DMS53 treated with DMSO at 0.1 percent for 48 hours (cell line): ENCODE data around the gene ARMC8.

Experiments
- DNase-seq: peaks from one replicate; lab custom pipeline; 2025; ENCODE audit not compliant: unreplicated experiment; lab: John Stamatoyannopoulos, UW

Gene ARMC8

DNA sequence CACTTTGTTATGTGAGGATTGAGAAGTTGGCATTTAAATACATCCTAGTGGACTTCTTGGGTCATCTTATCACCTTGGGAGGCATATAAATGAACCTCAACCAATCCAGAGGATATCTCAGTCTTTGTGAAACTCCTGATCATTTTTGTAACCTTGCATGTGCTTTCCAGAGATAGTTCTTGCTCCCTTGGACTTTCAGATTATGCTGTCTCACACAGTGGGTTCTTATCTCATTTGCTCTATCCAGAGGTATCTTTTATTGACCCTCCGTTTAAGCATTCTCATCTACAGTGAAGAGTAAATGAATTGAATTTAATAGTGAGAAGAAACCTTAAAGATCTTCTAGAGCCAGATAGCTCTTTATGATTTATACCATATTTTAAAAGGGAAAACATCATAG is 10.4 kb downstream of the ARMC8 start:
- no peak for DNase-seq

GRCh38 chr3:138199851-138200250 is 12.8 kb downstream of the ARMC8 start:
- DNase-seq, result no peak

GRCh38 chr3:138200424-138200823 is 13.3 kb downstream of the ARMC8 start:
- no peak for DNase-seq

- DNase-seq, result no peak
Observed at GRCh38 chr3:138202945-138203701, 16.0 kb downstream of the ARMC8 start.

DNA sequence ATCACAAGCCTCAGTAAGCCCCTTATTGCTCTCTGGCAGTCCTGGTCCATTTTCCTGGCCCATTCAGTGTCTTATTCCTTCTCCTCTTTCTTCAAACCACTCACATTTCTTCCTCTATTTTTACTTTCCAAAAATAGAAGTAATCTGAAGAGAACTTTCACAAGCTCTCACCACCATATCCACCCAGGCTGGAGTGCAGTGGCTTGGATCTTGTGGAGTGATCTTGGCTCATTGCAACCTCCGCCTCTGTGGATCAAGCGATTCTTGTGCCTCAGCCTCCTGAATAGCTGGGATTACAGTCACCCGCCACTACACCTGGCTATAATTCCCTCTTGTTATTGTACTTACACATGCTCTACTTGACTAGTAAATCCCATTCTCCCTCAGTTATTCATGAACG is 16.8 kb downstream of the ARMC8 start:
- no peak for DNase-seq

DNA sequence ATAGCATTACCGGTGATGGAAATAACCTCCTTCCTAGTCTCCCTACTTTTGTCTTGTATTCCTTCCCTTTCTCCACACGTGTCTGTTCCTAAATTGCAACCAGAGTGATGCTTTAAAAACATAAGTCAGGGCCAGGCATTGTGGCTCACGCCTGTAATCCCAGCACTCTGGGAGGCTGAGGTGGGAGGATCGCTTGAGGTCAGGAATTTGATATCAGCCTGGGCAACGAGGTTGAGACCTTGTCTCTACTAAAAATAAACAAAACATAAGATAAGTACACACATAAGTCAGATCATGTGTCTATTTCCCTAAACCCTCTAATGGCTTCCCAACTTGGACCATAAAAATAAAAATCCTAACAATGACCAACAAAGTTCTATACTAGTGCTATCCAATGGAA is 18.4 kb downstream of the ARMC8 start:
- DNase-seq, result no peak

- no peak for DNase-seq
Observed at GRCh38 chr3:138206196-138206595, 19.1 kb downstream of the ARMC8 start.

GRCh38 chr3:138210528-138210927 is 23.4 kb downstream of the ARMC8 start:
- no peak for DNase-seq

DNA sequence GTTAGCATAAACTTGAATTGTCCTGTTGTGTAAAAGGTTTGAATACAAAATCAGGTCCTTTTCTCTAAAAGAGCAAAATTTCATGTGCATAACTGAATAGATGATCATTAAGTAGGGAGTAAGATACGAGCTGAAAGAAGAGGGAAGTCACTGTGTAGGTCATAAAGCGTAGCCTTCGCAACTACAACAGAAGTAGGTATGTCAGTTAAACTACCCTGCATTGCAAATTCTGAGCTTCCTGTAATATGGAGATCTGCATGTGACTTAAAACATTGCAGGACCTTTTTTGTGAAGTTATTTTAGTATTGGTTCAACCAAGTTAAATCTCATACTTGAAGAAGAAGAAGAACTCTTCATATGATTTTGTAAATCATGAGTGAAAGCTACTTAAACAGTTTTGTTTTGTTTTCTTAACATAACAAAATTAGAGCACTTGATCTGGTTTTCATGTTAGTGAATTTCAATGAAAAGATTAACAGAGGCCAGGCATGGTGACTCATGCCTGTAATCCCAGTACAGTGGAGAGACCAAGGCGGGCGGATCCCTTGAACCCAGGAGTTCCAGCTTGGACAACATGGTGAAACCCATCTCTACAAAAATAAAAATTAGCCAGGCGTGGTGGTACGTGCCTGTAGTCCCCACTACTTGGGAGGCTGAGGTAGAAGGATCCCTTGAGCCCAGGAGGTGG is 26.4 kb downstream of the ARMC8 start:
- DNase-seq, result no peak

GRCh38 chr3:138219255-138219654 is 32.2 kb downstream of the ARMC8 start:
- DNase-seq, result no peak

- no peak for DNase-seq
Observed at GRCh38 chr3:138220242-138220641, 33.1 kb downstream of the ARMC8 start.

DNA sequence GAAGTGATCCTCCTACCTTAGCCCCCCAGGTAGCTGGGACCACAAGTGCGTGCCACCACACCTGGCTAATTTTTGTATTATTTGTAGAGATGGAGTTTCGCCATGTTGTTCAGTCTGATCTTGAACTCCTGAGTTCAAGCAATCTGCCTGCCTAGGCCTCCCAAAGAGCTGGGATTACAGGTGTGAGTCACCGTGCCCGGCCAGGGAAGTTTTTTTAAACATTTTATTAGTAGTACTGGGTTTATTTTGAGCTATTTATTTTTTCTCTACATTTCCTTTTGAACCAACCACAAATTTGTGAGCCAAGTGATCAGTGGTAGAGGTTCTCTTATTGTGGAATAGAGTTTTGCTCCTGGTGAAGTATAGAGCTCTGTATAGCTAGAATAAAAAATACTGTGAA is 33.7 kb downstream of the ARMC8 start:
- no peak for DNase-seq

- no peak for DNase-seq
Observed at GRCh38 chr3:138222131-138222941, 35.2 kb downstream of the ARMC8 start.

- DNase-seq, result no peak
Observed at GRCh38 chr3:138222942-138223287, 35.8 kb downstream of the ARMC8 start.

DNA sequence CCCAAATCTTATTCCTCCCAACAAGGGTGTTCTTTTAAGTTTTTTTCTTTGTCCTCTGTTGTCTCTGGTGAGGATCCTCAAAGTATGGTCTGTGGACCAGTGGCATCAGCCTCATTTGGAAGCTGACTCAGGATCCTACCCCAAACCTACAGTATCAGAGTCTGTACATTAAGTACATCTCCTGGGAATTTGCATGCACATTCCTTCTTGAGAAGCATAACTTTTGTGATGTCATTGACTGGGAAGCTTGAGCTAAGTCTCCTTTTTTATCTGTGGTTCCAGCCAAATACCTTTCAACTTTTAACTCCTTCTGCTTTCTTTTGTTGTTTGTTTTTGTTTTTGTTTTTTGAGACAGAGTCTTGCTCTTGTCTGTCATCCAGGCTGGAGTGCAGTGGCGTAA is 40.5 kb downstream of the ARMC8 start:
- DNase-seq, result no peak

DNA sequence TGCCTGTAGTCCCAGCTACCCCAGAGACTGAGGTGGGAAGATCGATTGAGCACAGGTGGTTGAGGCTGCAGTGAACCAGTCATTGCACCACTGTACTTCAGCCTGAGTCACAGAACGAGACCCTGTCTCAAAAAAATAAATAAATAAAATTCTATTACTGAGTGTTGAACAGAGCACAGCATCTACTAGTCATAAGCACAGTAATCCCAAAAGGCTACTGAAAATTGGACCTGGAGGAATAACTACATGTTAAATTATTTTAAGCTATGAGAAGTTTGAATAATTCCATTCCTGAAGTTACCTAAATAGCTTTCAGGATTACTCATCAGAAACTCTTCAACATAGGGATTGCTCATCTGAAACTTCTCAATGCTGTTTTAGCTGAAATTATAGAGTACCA is 43.4 kb downstream of the ARMC8 start:
- DNase-seq, result no peak

DNA sequence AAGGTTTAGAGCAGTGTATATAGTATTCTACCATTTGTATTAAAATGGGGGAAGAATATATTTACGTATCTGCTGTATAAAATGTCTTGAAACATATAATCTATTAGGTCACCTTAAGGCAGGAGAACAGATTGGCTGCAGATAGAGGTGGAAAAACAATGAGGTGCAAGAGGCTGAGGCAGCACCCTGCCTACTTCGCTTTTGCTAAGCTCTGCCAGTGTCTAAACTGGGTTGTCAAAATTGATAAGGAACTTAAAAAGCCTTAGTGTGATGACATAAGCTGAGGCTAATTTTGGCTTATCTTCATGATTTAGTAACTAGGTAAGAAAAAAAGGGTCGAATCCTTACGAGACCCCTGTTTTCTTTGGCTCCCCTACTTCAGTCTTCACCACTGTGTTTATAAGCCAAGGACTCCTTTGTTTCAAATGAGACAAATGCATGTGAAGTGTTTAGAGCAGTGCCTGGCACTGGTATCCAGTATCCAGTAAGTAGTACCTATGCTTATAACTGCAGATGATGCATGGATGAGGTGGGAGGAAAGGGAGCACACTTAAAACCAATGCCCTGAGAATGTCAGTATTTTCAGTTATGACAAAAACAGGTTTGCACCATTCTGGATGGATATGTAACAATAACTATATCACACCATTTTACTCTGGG is 45.7 kb downstream of the ARMC8 start:
- no peak for DNase-seq

GRCh38 chr3:138234401-138235179 is 47.5 kb downstream of the ARMC8 start:
- DNase-seq, result no peak

DNA sequence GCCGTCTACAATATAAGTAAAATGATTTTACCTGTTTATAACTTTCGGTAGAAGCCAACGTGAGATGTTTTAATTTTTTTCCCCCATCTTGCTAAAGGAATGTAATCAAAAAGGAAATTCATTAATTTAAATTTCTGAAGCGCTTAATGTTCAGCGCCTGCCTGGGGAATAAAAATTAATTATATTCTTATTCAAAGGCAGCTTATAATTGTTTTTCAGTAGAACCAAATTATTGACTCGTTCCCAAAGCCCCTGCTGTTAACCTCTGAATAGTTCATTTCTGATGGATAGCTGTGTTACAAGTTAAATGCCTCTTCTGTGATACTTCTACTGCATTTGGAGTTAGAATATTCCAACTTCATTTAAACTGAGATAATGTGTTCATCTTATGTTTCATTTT is 51.6 kb downstream of the ARMC8 start:
- DNase-seq, result no peak

- no peak for DNase-seq
Observed at GRCh38 chr3:138241061-138241460, 54.0 kb downstream of the ARMC8 start.

GRCh38 chr3:138241676-138242075 is 54.6 kb downstream of the ARMC8 start:
- no peak for DNase-seq
